Measurements from ENCODE around the gene TUBB.

TUBB gene

GRCh38 chr6:30768634-30769087 is 48.5 kb downstream of the TUBB start:
- no peak for DNase-seq (ENCODE audit: low read depth in 1 of 2, low spot score in 1 of 2)
- in situ Hi-C loops (cut with HindIII; ENCODE audit: low pct_unique_long_range_greater_than_20kb, low sequenced_read_pairs): no loop called here
- TF ChIP-seq JUND (IDR thresholded peaks at IDR 0.05; ENCODE audit: low read depth): no peak

- in situ Hi-C loops (cut with HindIII; ENCODE audit: low pct_unique_long_range_greater_than_20kb, low sequenced_read_pairs): no loop called here
- no peak for DNase-seq (ENCODE audit: low read depth in 1 of 2, low spot score in 1 of 2)
Measured at GRCh38 chr6:30769088-30769852, 49.1 kb downstream of the TUBB start.

GRCh38 chr6:30769853-30770524 is 49.8 kb downstream of the TUBB start:
- TF ChIP-seq JUND (IDR thresholded peaks at IDR 0.05; ENCODE audit: low read depth): no peak
- DNase-seq (ENCODE audit: low read depth in 1 of 2, low spot score in 1 of 2): no peak
- in situ Hi-C loops (cut with HindIII; ENCODE audit: low pct_unique_long_range_greater_than_20kb, low sequenced_read_pairs): no loop called here

More at GRCh38 chr6:30769088-30769852, 49.1 kb downstream of the TUBB start:
- TF ChIP-seq JUND (IDR thresholded peaks at IDR 0.05; ENCODE audit: low read depth): no peak

- no peak for TF ChIP-seq JUND (IDR thresholded peaks at IDR 0.05; ENCODE audit: low read depth)
- DNase-seq (ENCODE audit: low read depth in 1 of 2, low spot score in 1 of 2): no peak
- in situ Hi-C loops (cut with HindIII; ENCODE audit: low pct_unique_long_range_greater_than_20kb, low sequenced_read_pairs): no loop called here
Measured at GRCh38 chr6:30770592-30770991, 50.4 kb downstream of the TUBB start.

- no peak for DNase-seq (ENCODE audit: low read depth in 1 of 2, low spot score in 1 of 2)
- no peak for TF ChIP-seq JUND (IDR thresholded peaks at IDR 0.05; ENCODE audit: low read depth)
- in situ Hi-C loops (cut with HindIII; ENCODE audit: low pct_unique_long_range_greater_than_20kb, low sequenced_read_pairs): no loop called here
Measured at GRCh38 chr6:30774701-30775100, 54.5 kb downstream of the TUBB start.

Measured in T47D (cell line).